NCI-H2227 (cell line): ENCODE data around the gene FRMD8.
"Not testable (repeated sequence)": the region's sequence is repeated elsewhere in the genome, so short reads cannot be mapped to it uniquely, and the experiment has no call there.

Experiments used
- DNase-seq: peaks from one replicate; lab custom pipeline; 2025; ENCODE audit not compliant: unreplicated experiment; lab: John Stamatoyannopoulos, UW

The FRMD8 gene

GRCh38 chr11:65452259-65452658 lies 65.8 kb downstream of the FRMD8 start:
- not testable (repeated sequence) for DNase-seq

- DNase-seq: no peak
Measured at GRCh38 chr11:65452806-65453490, 66.5 kb downstream of the FRMD8 start.

DNA sequence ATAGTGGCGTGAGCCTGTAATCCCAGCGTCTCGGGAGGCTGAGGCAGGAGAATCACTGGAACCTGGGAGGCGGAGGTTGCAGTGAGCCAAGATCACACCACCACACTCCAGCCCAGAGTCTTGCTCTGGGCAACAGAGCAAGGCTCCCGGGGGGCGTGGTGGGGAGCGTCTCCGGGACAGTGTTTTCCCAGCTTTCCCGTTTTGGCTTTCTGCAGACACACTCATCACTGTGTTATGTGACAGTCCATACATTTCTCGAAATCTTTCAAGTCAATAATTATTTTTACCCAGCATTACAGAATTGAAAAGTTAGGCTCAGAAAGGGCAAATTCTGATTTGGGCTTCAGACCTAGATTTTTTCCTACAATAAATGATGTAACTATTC lies 67.9 kb downstream of the FRMD8 start:
- DNase-seq: no peak

DNA sequence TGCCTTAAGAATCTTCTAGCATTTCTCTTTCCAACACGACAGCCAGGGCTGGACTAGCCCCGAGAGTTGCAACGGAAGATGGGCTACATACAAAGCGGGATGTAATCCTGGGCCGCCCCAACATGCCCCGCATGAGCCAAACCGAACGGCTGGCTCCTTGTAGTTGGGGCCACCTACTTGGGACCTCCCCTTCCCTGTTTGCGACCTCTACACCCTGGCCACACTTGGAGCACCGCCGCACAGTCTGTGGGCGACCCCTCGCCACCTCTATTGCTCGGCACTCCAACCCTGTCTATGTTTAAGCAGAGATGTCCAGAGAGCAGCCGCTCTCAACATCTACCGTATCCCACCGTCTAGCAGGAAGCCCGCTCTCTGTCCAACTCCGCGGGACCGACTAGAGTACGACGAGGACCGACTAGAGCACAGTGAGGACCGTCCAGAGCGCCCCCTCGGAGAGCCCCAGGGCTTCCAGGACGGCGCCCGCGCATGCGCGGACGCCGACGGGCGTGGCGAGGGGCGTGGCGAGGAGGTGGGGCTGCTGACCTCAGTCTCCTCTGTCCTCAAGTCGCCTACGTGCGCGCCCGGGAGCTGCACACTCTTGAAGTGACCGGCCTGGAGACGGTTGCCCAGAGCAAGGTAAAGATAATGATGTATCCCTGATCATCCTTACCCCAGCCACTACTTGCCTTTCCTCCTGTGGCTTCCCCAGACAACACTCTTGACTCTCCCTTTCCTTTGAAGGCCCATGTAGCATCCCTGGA lies 68.4 kb downstream of the FRMD8 start:
- peak; percentile 97 for DNase-seq

- no peak for DNase-seq
Measured at GRCh38 chr11:65456418-65456817, 70.0 kb downstream of the FRMD8 start.

GRCh38 chr11:65459552-65459951 lies 73.1 kb downstream of the FRMD8 start:
- DNase-seq: no peak
